ENCODE data around the gene TMBIM1. TPM values are rescaled to one million over a fixed set of nuclear protein-coding genes. Genes with fewer than 3 reads are reported as not detected.

TMBIM1 gene
- total RNA-seq, 1 experiment from 2014 or later = 91.0 TPM

- TF ChIP-seq ZBTB33 (IDR thresholded peaks at IDR 0.05; ENCODE audit: extremely low read depth, insufficient replicate concordance, low read length) = peak; percentile 3
These were observed 22.2 kb downstream of the TMBIM1 start, which contains the start of the genes AAMP and PNKD (continued) for GRCh38 chr2:218269900-218270720.

- Histone ChIP-seq H3K4me3 (replicated peaks in 1 of 2; ENCODE audit: low read depth in 1 of 2, low read length in 2 of 2) (no peak overlapping the region), H2AFZ (ENCODE audit: low read depth, low read length, poor library complexity, severe bottlenecking) (no peak overlapping the region), H3K27me3 (ENCODE audit: insufficient read depth, low read length) (no peaks in the 10 kb centered on the region), H3K9ac (ENCODE audit: low read length) (no peak overlapping the region), H3K9me2 (ENCODE audit: insufficient read depth) (no peaks in the 10 kb centered on the region), H3K4me1 (ENCODE audit: control insufficient read depth in 1 of 2, insufficient read depth in 2 of 2, low read length in 2 of 2) (peaks cover 8 to 19% of the 10 kb centered on the region in 2 experiments), H3K4me2 (ENCODE audit: low read length) (no peak overlapping the region), H3K36me3 (ENCODE audit: control insufficient read depth in 1 of 2, insufficient read depth in 2 of 2, low read length in 2 of 2) (peaks cover 12 to 14% of the 10 kb centered on the region in 2 experiments; a peak in 3 of 4 replicates), H3K79me2 (ENCODE audit: insufficient read depth, low read length) (peaks cover 23% of the 10 kb centered on the region), H3K9me3 (ENCODE audit: control insufficient read depth in 1 of 2, insufficient read depth in 1 of 2, low read depth in 1 of 2, low read length in 2 of 2) (no peaks in the 10 kb centered on the region), H4K20me1 (ENCODE audit: insufficient read depth) (no peaks in the 10 kb centered on the region), H3K27ac (ENCODE audit: low read depth, low read length) (no peak overlapping the region)
- TF ChIP-seq EGR1 (IDR thresholded peaks at IDR 0.05; ENCODE audit: low read depth) (no peak), SIN3A (IDR thresholded peaks at IDR 0.05; ENCODE audit: low read depth) (no peak), ELF1 (IDR thresholded peaks at IDR 0.05; ENCODE audit: borderline replicate concordance, low read depth) (no peak), SP1 (IDR thresholded peaks at IDR 0.05; ENCODE audit: low read depth) (no peak)
- ChIA-PET POLR2A (no interaction called here), RAD21 (ENCODE audit: low non-redundant PET in 1 of 2, low total read pairs in 2 of 2, uncharacterized antibody in 2 of 2, unreplicated experiment in 2 of 2) (no interaction called here), CTCF (no interaction called here)
- ATAC-seq (no peak), DNase-seq (ENCODE audit: low read depth, low spot score) (no peak)
- no TSS peak for BruUV-seq (replicated peaks)
- intact Hi-C loops (cut with micrococcal nuclease) = no loop called here
These were observed 25.0 kb downstream of the TMBIM1 start for GRCh38 chr2:218267259-218267658.
